ENCODE results near the gene TEAD4.

The TEAD4 gene

GRCh38 chr12:3018284-3019004 lies 59.2 kb downstream of the TEAD4 start:
- peaks cover 7% of the 10 kb centered on the region for H3K27me3 Mint-ChIP-seq (ENCODE audit: low read depth, poor library complexity)
- peaks cover 41% of the 10 kb centered on the region for H3K4me1 Mint-ChIP-seq
- H3K9me3 Mint-ChIP-seq = peaks cover 3% of the 10 kb centered on the region
- H3K4me3 Mint-ChIP-seq = no peak overlapping the region
- TF ChIP-seq CTCF (IDR thresholded peaks at IDR 0.05) = no peak
- peaks cover 32% of the 10 kb centered on the region for H3K36me3 Mint-ChIP-seq (ENCODE audit: low read depth)
- no peak for DNase-seq
- H3K27ac Mint-ChIP-seq = no peak overlapping the region

- H3K36me3 Mint-ChIP-seq (ENCODE audit: low read depth) = peaks cover 37% of the 10 kb centered on the region
- DNase-seq = no peak
- H3K27ac Mint-ChIP-seq = no peak overlapping the region
- no peak overlapping the region for H3K4me3 Mint-ChIP-seq
- peaks cover 41% of the 10 kb centered on the region for H3K4me1 Mint-ChIP-seq
- peaks cover 9% of the 10 kb centered on the region for H3K27me3 Mint-ChIP-seq (ENCODE audit: low read depth, poor library complexity)
- no peak for TF ChIP-seq CTCF (IDR thresholded peaks at IDR 0.05)
- peaks cover 3% of the 10 kb centered on the region for H3K9me3 Mint-ChIP-seq
Measured at GRCh38 chr12:3019005-3019680, 59.9 kb downstream of the TEAD4 start.

GRCh38 chr12:3020399-3020798 lies 61.2 kb downstream of the TEAD4 start:
- Mint-ChIP-seq H3K4me3 (no peak overlapping the region), H3K36me3 (ENCODE audit: low read depth) (peaks cover 46% of the 10 kb centered on the region), H3K9me3 (peaks cover 3% of the 10 kb centered on the region), H3K27me3 (ENCODE audit: low read depth, poor library complexity) (peaks cover 6% of the 10 kb centered on the region), H3K27ac (no peak overlapping the region), H3K4me1 (peaks cover 33% of the 10 kb centered on the region)
- TF ChIP-seq CTCF (IDR thresholded peaks at IDR 0.05) = no peak
- DNase-seq = no peak

- TF ChIP-seq CTCF (IDR thresholded peaks at IDR 0.05) = no peak
- DNase-seq = no peak
- H3K27me3 Mint-ChIP-seq (ENCODE audit: low read depth, poor library complexity) = peaks cover 5% of the 10 kb centered on the region
- peaks cover 30% of the 10 kb centered on the region for H3K4me1 Mint-ChIP-seq
- H3K36me3 Mint-ChIP-seq (ENCODE audit: low read depth) = peaks cover 49% of the 10 kb centered on the region
- peak overlapping the region; percentile 78 for H3K27ac Mint-ChIP-seq
- H3K9me3 Mint-ChIP-seq = peaks cover 3% of the 10 kb centered on the region
- H3K4me3 Mint-ChIP-seq = no peak overlapping the region
Measured at GRCh38 chr12:3020850-3021435, 61.7 kb downstream of the TEAD4 start.

GRCh38 chr12:3022411-3022810 lies 63.2 kb downstream of the TEAD4 start:
- Mint-ChIP-seq H3K27ac (peak overlapping the region; percentile 25), H3K4me3 (no peak overlapping the region), H3K4me1 (peaks cover 37% of the 10 kb centered on the region), H3K36me3 (ENCODE audit: low read depth) (peaks cover 60% of the 10 kb centered on the region), H3K27me3 (ENCODE audit: low read depth, poor library complexity) (peaks cover 5% of the 10 kb centered on the region), H3K9me3 (peaks cover 3% of the 10 kb centered on the region)
- DNase-seq = no peak
- TF ChIP-seq CTCF (IDR thresholded peaks at IDR 0.05) = no peak

Data from nephron progenitor cell (in vitro differentiated cells).